NOMO-1 treated with dmso at 0.1 percent for 144 hours (cell line): ENCODE data around the gene NEU2.

Experiments used
- DNase-seq: peaks from one replicate; lab custom pipeline; 2025; ENCODE audit not compliant: unreplicated experiment; lab: John Stamatoyannopoulos, UW

Gene NEU2

GRCh38 chr2:233032551-233033320, at the start of gene NEU2:
Gene NEU2 (plus strand): TSS chr2:233032672. CDS start chr2:233032672, 0 bp downstream.
- no peak for DNase-seq

DNA sequence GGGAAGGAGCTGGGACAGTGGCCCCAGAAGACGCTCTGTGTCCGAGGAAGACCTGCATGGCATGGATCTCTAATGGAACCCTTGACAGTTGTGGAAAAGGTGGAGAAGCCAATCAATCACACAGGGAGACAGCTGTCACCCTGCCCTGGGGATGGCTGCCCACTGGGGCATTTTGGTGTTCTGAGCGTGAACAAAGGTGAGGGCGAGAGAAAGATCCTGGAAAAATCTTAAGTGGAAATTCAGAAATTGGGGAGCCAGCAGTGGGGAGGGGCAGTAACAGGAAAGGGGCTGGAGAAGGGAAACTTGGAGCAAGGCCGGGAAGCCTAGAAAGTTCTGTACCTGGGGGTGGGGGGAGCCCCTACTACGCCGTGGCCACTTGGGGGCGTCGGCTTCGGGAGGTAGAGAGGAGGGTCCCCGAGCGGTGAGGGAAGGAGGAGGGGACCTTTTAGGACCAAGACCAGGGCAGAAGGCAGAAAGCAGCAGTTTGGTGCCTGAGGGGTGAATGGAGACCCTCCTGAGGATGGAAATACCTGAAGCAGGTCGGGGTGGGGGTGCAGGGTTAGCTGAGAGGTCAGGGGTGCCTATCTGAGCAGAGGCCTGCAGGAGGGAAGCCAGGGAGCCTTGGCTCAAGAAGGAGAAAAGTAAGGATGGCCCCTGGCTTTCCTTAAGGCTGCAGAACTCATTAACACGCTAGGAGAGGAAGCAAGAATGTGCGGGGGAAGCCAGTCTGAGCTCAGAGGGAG, 49.4 kb upstream of the NEU2 start:
- no peak for DNase-seq

- no peak for DNase-seq
Measured at GRCh38 chr2:232983669-232984140, 48.8 kb upstream of the NEU2 start.

GRCh38 chr2:232984451-232985207, 47.8 kb upstream of the NEU2 start:
- DNase-seq: no peak

- no peak for DNase-seq
Measured at GRCh38 chr2:232986155-232986554, 46.3 kb upstream of the NEU2 start.

DNA sequence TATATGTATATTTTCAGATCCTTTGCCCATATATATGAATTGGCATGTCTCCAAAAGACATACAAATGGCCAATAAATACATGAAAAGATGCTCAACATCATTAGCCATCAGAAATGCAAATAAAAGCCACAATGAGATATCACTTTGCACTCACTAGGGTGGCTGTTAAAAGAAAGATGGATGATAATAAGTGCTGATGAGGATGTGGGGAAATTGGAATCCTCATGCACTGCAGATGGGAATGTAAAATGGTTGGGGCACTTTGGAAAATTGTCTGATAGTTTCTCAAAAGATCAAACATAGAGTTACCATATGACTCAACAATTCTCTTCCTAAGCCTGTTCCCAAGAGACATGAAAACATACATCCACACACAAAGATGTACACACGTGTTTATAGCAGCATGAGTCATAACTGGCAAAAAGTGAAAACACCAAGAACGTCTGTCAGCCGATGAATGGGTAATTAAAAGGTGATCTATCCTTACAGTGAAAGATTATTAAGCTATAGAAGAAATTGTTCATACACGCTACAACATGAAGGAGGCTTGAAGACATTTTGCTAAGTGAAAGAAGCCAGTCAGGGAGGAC, 39.1 kb upstream of the NEU2 start:
- DNase-seq: no peak

DNA sequence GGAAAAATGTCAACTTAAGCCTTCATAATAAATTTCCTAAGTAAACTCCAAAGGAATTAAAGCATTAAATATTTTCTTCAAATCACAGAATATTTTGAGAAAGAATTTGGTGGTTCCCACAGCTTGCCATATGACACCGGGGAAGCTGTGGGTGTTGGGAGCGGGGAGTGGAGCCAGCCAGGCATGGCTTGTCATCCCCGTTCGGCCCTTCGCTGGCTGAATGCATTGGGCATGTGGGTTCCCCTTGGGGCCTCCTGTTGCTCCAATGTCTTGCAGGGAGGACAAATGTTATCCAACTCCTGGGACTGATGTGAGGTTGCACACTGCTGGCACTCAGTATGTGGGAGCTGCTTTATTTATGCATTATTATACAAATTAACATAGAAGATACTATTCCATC, 38.0 kb upstream of the NEU2 start:
- DNase-seq: no peak

DNA sequence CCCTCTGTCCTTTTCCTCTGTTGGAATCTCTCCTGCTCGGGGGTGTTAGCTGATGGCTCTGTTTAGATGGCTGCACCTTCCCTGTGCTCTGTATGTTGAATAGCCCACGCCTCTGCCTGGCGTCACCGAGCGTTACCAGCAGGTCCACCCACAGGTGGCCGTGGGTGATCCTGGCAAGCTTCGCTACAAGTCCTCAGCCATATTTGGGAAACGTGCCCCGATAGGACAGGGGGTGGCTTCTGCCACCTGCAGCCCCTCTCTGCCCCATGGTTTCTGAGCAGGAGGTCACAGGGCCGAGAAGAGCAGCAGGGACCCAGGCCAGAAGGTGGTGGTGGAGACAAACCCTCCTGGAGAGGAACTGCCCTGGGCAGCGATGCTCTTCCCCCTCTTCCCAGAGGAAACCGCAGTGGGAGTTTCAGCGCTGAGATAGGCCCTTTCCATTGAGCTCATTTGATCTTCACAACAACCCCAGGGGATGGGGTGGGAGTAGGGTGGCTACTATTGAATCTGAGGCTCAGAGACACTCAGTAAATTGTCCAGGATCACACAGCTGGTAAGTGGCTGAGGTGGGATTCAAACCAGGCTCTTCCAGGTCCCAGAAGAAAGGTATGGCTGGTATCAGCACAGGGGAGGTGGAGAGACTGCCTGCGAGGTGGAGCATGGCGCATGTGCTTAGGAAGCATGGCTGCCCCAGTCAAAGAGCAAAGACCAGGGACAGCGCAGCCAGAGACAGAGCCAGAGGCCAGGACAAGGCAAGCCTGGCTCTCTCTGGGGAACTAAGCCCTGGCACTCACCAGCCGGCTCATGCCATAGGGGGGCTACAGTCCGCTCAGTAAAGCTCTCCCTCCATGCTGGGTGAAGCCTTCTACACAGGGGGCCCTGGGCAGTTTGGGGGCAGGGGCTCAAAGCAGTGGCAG, 34.5 kb upstream of the NEU2 start:
- no peak for DNase-seq

DNA sequence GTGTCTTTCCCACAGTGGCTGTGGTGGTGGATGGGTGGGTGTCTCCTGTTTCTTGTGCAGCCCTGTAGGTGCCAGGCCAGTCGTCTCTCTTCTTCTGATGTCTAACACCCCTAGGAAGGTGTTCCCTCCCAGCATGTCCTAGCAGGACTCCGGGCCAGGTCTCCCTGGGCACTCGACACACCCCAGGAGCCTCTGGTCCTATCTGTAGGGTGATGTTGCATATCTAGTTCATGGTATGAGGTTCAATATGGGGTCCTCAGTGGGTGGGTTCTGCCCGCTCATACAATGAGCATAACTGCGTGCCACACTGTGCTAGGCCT, 33.8 kb upstream of the NEU2 start:
- DNase-seq: no peak

GRCh38 chr2:232999354-232999753, 33.1 kb upstream of the NEU2 start:
- DNase-seq: no peak

- no peak for DNase-seq
Measured at GRCh38 chr2:233000886-233001750, 31.4 kb upstream of the NEU2 start.

DNA sequence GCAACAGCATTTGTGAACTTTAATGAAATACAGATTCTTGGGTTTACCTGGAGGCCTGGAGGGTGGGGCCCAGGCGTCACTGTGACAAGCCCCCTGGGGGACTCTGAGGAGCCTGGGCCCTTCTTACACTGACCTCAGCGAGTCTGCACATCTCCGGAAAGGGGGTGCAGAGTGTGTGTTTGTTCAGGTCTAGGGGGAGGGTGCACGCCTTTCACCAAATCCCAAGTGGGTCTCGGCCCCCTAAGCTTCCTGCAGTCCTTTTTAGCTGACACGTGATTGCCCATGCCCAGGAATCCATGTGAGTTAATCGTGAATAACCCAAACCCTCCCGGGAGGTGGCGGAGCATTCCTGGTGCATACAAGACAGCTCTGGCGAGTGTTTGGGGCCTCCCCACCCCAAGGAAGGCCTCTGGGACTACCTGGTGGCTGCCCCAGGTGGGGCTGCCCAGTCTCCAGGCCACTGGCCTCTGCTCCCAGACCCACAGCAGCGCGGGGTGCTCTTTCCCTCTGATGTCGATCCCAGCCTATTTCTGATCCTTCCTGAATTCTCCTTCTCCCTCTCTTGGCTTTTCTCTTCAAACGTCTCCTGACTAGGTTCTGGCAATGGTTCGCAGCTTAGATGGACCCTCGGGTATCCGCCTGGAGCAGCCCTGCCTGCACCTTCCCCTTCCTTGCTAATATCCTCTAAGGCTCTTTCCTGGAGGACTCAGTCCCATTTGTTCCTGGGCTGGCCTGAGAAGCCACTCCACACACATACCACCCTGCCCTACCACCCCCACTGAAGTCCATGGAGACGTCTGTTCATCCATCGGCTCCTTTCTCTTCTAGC, 29.4 kb upstream of the NEU2 start:
- DNase-seq: no peak

- no peak for DNase-seq
Measured at GRCh38 chr2:233003658-233004555, 28.6 kb upstream of the NEU2 start.

DNA sequence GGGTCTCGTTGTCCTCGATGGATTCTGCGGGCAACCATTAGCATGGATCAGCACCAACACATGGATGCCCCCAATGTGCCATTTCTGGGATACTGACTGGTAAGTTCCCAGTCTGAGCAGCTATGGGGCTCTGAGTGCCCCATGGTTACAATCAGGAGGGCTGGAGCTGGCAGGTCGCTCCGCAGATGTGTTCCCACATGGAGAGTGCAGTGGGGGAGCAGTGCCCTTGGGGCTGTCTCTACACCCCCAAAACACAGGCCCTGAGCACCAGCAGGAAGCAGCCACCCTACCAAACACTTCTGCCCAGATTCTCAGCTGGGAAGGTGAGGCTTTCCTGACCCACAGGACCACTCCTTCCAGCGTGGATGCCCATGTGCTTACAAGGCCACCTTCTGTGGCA, 27.4 kb upstream of the NEU2 start:
- no peak for DNase-seq

GRCh38 chr2:233006648-233007047, 25.8 kb upstream of the NEU2 start:
- DNase-seq: no peak

- no peak for DNase-seq
Measured at GRCh38 chr2:233007270-233007669, 25.2 kb upstream of the NEU2 start.

DNA sequence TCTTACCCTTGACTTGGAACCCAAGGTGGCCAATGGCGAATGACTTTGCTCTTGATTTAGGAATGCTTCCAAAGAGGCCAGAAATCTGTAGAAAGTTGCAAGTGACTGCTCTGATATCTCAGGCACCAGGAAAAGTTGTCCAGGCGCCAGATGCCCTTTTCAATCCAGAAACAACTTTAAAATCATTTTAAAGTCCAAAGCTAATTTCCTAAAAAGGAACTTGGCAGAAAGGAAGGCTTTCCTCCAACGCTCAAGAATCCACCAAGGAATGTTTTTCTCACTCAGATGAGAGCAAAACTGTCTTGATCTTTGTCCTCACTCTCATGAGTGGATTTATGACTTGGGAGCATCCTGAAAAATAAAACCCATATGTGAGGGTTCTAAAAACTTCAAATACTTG, 24.7 kb upstream of the NEU2 start:
- DNase-seq: no peak

DNA sequence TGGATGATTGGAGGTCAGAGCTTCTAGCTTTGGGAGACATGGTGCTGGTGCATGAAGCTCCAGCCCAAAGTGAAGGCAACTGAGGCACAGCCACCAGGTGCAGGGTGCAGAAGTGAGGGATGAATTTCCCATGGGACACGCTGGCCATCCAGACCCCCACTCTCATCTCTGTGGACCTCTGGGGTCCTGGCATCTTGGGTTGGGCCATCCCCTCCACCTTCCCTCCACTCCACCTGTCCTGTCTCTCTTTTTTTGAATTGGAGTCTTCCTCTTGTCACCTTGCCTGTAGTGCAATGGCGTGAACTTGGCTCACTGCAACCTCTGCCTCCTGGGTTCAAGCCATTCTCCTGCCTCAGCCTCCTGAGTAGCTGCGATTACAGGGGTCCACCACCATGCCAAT, 22.8 kb upstream of the NEU2 start:
- DNase-seq: no peak
